ENCODE measurements around the gene ADCY6. TPM values are rescaled to one million over a fixed set of nuclear protein-coding genes. Genes with fewer than 3 reads are reported as not detected.
"Not testable (repeated sequence)": the region's sequence is repeated elsewhere in the genome, so short reads cannot be mapped to it uniquely, and the experiment has no call there.

The ADCY6 gene
- total RNA-seq, 2 donors from 2014 or later = 0.42 to 0.70 TPM

DNA sequence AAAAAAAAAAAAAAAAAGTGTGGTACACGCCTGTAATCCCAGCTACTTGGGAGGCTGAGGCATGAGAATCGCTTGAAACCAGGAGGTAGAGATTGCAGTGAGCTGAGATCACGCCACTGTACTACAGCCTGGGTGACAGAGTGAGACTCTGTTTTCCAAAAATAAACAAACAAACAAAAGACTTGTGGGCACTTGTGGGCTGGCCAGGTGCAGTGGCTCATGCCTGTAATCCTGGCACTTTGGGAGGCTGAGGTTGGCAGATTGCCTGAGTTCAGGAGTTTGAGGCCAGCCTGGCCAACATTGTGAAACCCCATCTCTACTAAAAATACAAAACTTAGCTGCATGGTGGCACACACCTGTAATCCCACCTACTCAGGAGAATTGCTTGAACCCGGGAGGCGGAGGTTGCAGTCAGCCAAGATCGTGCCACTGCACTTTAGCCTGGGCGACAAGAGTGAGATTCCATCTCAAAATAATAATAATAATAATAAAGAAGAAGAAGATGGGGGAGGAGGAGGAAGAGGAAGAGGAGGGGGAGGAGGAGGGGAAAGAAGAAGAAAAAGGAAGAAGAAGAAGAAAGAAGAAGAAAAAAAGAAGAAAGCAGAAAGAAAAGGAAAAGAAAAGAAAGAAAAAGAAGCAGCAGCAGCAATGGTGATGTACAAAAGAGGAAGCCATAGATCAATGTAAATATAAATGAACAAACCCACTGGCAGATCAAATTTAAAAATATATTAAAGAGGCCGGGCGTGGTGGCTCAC, 44.5 kb downstream of the ADCY6 start:
- DNase-seq (no peak), ATAC-seq (no peak)
- H3K27me3 Mint-ChIP-seq = peaks cover 29% of the 10 kb centered on the region
- no peak overlapping the region for H3K27ac Mint-ChIP-seq
- H3K4me1 Mint-ChIP-seq = peaks cover 2% of the 10 kb centered on the region
- peaks cover 4% of the 10 kb centered on the region for H3K36me3 Mint-ChIP-seq (ENCODE audit: low read depth)
- no peak overlapping the region for H3K4me3 Mint-ChIP-seq
- H3K9me3 ChIP-seq (ENCODE audit: control insufficient read depth, low read length, poor library complexity, severe bottlenecking) = no peaks in the 10 kb centered on the region

DNA sequence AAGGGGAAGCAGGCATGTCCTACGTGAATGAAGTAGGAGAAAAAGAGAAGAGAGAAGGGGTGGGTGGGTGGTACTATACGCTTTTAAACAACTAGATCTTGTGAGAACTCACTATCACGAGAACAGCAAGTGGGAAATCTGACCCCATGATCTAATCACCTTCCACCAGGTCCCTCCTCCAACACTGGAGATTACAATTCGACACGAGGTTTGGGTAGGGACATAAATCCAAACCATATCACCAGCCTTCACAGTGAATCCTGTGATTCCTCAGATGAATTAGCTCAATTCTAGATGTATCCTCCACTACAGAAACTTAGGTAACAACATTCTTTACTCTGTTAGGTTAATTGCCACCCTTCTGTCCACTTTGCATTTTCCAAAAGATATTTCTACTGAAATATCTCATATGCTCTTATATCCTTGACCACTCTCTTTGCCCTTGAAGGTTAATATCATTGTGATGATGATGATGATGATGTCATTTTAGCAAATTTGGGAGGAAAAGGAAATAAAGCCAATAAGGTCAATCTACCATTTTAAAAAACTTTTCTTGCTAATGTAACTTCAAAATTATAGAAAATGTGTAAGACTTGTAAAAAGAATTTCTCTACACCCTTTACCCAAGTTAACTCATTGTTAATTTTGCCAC, 49.1 kb downstream of the ADCY6 start:
- Mint-ChIP-seq H3K36me3 (ENCODE audit: low read depth) (no peaks in the 10 kb centered on the region), H3K4me3 (no peak overlapping the region), H3K4me1 (no peaks in the 10 kb centered on the region), H3K27me3 (peaks cover 26% of the 10 kb centered on the region), H3K27ac (no peak overlapping the region)
- DNase-seq = no peak
- ATAC-seq = no peak
- no peaks in the 10 kb centered on the region for H3K9me3 ChIP-seq (ENCODE audit: control insufficient read depth, low read length, poor library complexity, severe bottlenecking)

DNA sequence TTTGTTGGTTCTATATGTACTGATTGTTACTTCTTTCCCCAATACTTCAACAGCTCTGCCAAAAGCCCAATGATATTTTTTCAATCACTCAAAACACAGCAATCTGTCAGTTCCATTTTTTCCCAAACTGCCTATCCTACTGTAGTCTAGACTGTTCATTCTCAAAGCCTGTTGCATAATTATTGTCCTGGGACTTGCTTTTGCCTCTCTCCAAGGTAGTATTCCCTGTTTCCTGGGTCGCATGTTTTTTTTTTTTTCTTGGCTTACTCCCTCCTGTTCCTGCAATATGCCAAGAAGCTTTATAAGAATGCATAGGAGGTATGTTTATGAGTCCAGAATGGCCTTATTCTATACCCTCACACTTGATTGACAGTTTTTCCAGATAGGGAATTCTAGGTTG, 52.4 kb downstream of the ADCY6 start:
- ATAC-seq (no peak), DNase-seq (no peak)
- Mint-ChIP-seq H3K4me3 (no peak overlapping the region), H3K36me3 (ENCODE audit: low read depth) (no peaks in the 10 kb centered on the region), H3K27me3 (peaks cover 26% of the 10 kb centered on the region), H3K27ac (no peak overlapping the region), H3K4me1 (no peaks in the 10 kb centered on the region)
- no peaks in the 10 kb centered on the region for H3K9me3 ChIP-seq (ENCODE audit: control insufficient read depth, low read length, poor library complexity, severe bottlenecking)

DNA sequence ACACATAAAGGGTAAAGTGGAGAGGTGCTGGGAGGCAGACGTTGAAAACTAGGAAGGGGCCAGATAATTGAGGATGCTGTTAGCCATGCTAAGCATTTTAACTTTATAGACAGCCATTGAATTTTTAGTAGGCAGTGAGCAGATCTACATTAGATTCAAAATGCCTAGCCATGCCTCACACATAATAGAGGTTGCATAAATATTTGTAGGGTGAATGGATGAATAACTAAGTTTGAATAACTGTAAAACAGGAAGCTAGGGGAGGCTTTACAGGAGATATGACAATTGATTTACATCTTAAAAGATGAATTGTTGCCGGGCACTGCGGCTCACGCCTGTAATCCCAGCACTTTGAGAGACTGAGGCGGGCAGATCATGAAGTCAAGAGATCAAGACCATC, 60.1 kb downstream of the ADCY6 start:
- Mint-ChIP-seq H3K4me1 (no peaks in the 10 kb centered on the region), H3K27me3 (no peaks in the 10 kb centered on the region), H3K27ac (no peak overlapping the region), H3K36me3 (ENCODE audit: low read depth) (peaks cover 4% of the 10 kb centered on the region), H3K4me3 (no peak overlapping the region)
- DNase-seq (no peak), ATAC-seq (no peak)
- H3K9me3 ChIP-seq (ENCODE audit: control insufficient read depth, low read length, poor library complexity, severe bottlenecking) = no peaks in the 10 kb centered on the region

DNA sequence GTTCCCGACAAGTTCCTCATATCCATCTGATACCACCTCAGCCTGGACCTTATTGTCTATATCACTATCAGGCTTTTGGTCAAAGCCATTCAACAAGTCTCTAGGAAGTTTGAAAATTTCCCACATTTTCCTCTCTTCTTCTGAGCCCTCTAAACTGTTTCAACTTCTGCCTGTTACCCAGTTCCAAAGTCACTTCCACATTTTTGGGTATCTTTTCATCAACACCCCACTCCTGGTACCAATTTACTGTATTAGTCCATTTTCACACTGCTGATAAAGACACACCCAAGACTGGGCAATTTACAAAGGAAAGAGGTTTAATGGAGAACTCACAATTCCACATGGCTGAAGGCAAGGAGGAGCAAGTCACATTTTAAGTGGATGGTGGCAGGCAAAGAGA, 68.2 kb downstream of the ADCY6 start:
- ATAC-seq; H3K27ac Mint-ChIP-seq; H3K27me3 Mint-ChIP-seq; DNase-seq; H3K9me3 ChIP-seq (ENCODE audit: control insufficient read depth, low read length, poor library complexity, severe bottlenecking); H3K36me3 Mint-ChIP-seq (ENCODE audit: low read depth); H3K4me3 Mint-ChIP-seq: not testable (repeated sequence)
- peaks cover 13% of the 10 kb centered on the region for H3K4me1 Mint-ChIP-seq

DNA sequence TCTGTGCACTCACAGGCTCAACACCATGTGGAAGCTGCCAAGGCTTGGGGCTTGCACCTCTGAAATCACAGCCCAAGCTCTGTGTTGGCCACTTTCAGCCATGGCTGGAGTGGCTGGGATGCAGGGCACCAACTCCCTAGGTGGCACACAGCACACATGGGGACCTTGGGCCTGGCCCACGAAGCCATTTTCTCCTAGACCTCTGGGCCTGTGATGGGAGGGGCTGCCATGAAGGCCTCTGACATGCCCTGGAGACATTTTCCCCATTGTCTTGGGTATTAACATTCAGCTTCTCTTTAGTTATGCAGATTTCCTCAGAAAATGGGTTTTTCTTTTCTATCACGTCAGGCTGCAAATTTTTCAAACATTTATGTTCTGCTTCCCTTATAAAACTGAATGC, 68.7 kb downstream of the ADCY6 start:
- DNase-seq; ATAC-seq; H3K9me3 ChIP-seq (ENCODE audit: control insufficient read depth, low read length, poor library complexity, severe bottlenecking); H3K27ac Mint-ChIP-seq; H3K27me3 Mint-ChIP-seq; H3K4me3 Mint-ChIP-seq; H3K36me3 Mint-ChIP-seq (ENCODE audit: low read depth): not testable (repeated sequence)
- H3K4me1 Mint-ChIP-seq = peaks cover 15% of the 10 kb centered on the region

DNA sequence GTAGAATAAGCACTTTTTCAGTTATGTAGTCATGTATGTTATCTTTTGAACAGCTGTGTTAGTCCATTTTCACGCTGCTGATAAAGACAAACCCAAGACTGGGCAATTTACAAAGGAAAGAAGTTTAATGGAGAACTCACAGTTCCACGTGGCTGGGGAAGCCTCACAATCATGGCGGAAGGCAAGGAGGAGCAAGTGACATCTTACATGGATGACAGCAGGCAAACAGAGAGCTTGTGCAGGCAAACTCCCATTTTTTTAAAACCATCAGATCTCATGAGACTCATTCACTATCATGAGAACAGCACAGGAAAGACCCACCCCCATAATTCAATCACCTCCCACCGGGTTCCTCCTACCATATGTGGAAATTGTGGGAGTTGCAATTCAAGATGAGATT, 69.9 kb downstream of the ADCY6 start:
- not testable (repeated sequence) for H3K36me3 Mint-ChIP-seq (ENCODE audit: low read depth); H3K27me3 Mint-ChIP-seq; H3K4me3 Mint-ChIP-seq; DNase-seq; ATAC-seq; H3K9me3 ChIP-seq (ENCODE audit: control insufficient read depth, low read length, poor library complexity, severe bottlenecking); H3K27ac Mint-ChIP-seq
- peaks cover 21% of the 10 kb centered on the region for H3K4me1 Mint-ChIP-seq

DNA sequence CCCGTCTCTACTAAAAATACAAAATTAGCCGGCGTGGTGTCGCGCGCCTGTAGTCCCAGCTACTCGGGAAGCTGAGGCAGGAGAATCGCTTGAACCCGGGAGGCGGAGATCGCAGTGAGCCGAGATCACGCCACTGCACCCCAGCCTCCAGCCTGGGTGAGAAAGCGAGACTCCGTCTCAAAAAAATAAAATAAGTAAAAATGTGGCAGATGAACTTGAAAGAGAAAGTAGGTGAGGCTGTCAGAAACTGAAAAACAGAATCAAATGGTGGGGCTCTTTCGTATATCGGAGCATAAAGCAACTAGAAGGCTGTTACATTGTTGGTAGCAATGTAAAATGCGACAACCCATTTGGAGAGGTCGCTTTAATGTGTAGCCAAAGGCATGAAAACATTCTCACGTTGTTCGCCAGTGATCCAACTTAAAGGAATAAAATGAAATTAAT, 71.6 kb downstream of the ADCY6 start:
- Mint-ChIP-seq H3K27me3 (no peaks in the 10 kb centered on the region), H3K27ac (peak overlapping the region; percentile 100), H3K36me3 (ENCODE audit: low read depth) (no peaks in the 10 kb centered on the region), H3K4me3 (peak overlapping the region; percentile 85), H3K4me1 (peaks cover 28% of the 10 kb centered on the region)
- no peaks in the 10 kb centered on the region for H3K9me3 ChIP-seq (ENCODE audit: control insufficient read depth, low read length, poor library complexity, severe bottlenecking)
- no peak for ATAC-seq
- DNase-seq = no peak

DNA sequence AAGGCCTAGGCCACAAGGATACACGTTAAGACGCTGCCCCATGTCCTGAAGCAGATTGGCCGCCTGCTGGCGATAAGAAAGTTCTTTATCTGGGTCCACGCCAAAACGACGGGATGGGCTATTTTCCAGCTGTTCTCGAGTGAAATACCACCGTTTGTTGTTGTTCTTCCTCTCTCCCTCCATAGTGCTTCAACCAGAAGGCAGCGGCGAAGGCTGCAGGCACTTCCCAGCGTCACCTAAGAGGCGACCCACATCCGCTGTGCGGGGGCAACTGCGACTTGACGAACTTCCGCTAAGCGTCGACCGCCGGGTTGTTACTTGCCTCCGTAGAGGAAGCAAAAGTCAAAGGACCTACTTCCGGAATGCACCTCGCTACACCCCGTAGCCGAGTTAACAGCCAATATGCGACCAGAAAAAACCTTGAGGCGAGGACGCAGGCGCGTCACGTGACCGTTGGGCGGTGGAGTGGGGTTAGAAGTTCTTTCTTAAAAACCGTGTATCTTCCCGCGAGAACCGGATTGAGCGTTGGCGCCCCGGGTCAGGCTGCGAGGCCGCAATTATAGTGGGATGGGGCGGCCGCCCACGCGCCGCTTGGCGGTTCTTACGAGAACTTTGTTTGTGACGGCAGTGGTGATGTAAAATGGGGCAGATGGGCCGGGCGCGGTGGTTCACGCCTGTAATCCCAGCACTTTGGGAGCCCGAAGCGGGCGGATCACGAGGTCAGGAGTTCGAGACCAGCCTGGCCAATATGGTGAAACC, 72.2 kb downstream of the ADCY6 start, which contains the start of gene CCNT1:
TSS of gene CCNT1 (minus strand) at position 215 of the 759 bp plus-strand sequence. CDS start at position 183, 32 bp downstream.
- no peaks in the 10 kb centered on the region for H3K9me3 ChIP-seq (ENCODE audit: control insufficient read depth, low read length, poor library complexity, severe bottlenecking)
- H3K4me3 Mint-ChIP-seq = peak within 1 kb of the TSS; percentile 85
- no peaks in the 10 kb centered on the region for H3K27me3 Mint-ChIP-seq
- ATAC-seq (peak; percentile 89), DNase-seq (peak; percentile 92 to 97 (median 96))
- H3K36me3 Mint-ChIP-seq (ENCODE audit: low read depth) = no peaks in the 10 kb centered on the region
- H3K4me1 Mint-ChIP-seq = peaks cover 28% of the 10 kb centered on the region
- peak within 1 kb of the TSS; percentile 100 for H3K27ac Mint-ChIP-seq

Other genes with a start within 250 kb of the ADCY6 start
- not detected for gene LALBA, start 219.0 kb downstream of the ADCY6 start, total RNA-seq
- gene KANSL2, start 106.9 kb downstream of the ADCY6 start, total RNA-seq = 100 to 1,000 TPM in 1 of 2 donors, 10 to 100 TPM in 1; 90.2 to 127 TPM
- gene CCNT1, start 72.4 kb downstream of the ADCY6 start, total RNA-seq = 100 to 1,000 TPM in 1 of 2 donors, 10 to 100 TPM in 1; 87.5 to 117 TPM
- gene CACNB3, start 29.4 kb upstream of the ADCY6 start, total RNA-seq = 1 to 10 TPM; 6.5 to 8.0 TPM
- 10 to 100 TPM; 61.7 to 76.3 TPM for gene DDX23, start 63.1 kb upstream of the ADCY6 start, total RNA-seq
- gene RND1, start 76.8 kb upstream of the ADCY6 start, total RNA-seq = 1 to 10 TPM; 6.0 to 8.2 TPM
- 100 to 1,000 TPM; 132 to 145 TPM for gene FKBP11, start 136.4 kb upstream of the ADCY6 start, total RNA-seq
- gene ARF3, start 168.4 kb upstream of the ADCY6 start, total RNA-seq = 100 to 1,000 TPM in 1 of 2 donors, 10 to 100 TPM in 1; 80.1 to 111 TPM
- 10 to 100 TPM; 13.8 to 17.6 TPM for gene WNT10B, start 182.6 kb upstream of the ADCY6 start, total RNA-seq
- gene WNT1, start 189.2 kb upstream of the ADCY6 start, total RNA-seq = 1 to 10 TPM; 2.2 to 2.3 TPM
- under 1 TPM; 0.62 to 0.70 TPM for gene DDN, start 210.3 kb upstream of the ADCY6 start, total RNA-seq
- gene PRKAG1, start 229.7 kb upstream of the ADCY6 start, total RNA-seq = 10 to 100 TPM; 41.4 to 47.7 TPM

All from T-helper 17 cell (primary cell).